MM.1S (cell line): ENCODE data around the gene TMEM95.

Experiments used
- CTCF ChIP-seq: fragments of 300-600 bp; sonication (generic); IDR thresholded peaks from 2 replicates; pipeline ENCODE4 v1.5.1; 2016; ENCODE audit warnings: antibody characterized with exemption, low read length, mixed read lengths
- EZH2 ChIP-seq: fragments of 300-600 bp; sonication (generic); optimal IDR thresholded peaks from 2 replicates; pipeline ENCODE3; 2017; ENCODE audit warnings: low read depth, mild to moderate bottlenecking, antibody characterized with exemption, low read length, mixed read lengths
- EZH2phosphoT487 ChIP-seq: fragments of 300-600 bp; sonication (generic); IDR thresholded peaks from 2 replicates; pipeline ENCODE4 v1.6.1; 2018; ENCODE audit warnings: antibody characterized with exemption, low read length

- no peak for TF ChIP-seq CTCF
- TF ChIP-seq EZH2: no peak
- TF ChIP-seq EZH2phosphoT487: no peak
These were observed 38.9 kb downstream of the TMEM95 start for GRCh38 chr17:7393613-7394451.
